HG03442 (cell line): ENCODE results near the gene LEMD2.

ENCODE experiments used
- ATAC-seq: cut with Tn5 transposase; IDR thresholded peaks from one replicate; pipeline ENCODE4 v1.9.1; 2021; ENCODE audit warnings: mild to moderate bottlenecking, moderate library complexity; ENCODE audit not compliant: unreplicated experiment

LEMD2 gene

GRCh38 chr6:33742837-33743236 is 46.1 kb downstream of the LEMD2 start:
- no peak for ATAC-seq

- ATAC-seq: no peak
Measured at GRCh38 chr6:33742092-33742491, 46.8 kb downstream of the LEMD2 start.

GRCh38 chr6:33740794-33741193 is 48.1 kb downstream of the LEMD2 start:
- no peak for ATAC-seq

- ATAC-seq: no peak
Measured at GRCh38 chr6:33740204-33740608, 48.7 kb downstream of the LEMD2 start.

- ATAC-seq: no peak
Measured at GRCh38 chr6:33739571-33739970, 49.4 kb downstream of the LEMD2 start.

GRCh38 chr6:33738879-33739278 is 50.1 kb downstream of the LEMD2 start:
- ATAC-seq: no peak

- no peak for ATAC-seq
Measured at GRCh38 chr6:33738153-33738552, 50.8 kb downstream of the LEMD2 start.

GRCh38 chr6:33737267-33738026 is 51.5 kb downstream of the LEMD2 start:
- no peak for ATAC-seq

- ATAC-seq: no peak
Measured at GRCh38 chr6:33735216-33735615, 53.7 kb downstream of the LEMD2 start.

- ATAC-seq: no peak
Measured at GRCh38 chr6:33733709-33734007, 55.3 kb downstream of the LEMD2 start.

GRCh38 chr6:33732817-33733708 is 55.9 kb downstream of the LEMD2 start:
- no peak for ATAC-seq

GRCh38 chr6:33732385-33732784 is 56.5 kb downstream of the LEMD2 start:
- no peak for ATAC-seq

- ATAC-seq: no peak
Measured at GRCh38 chr6:33731751-33732282, 57.1 kb downstream of the LEMD2 start.

GRCh38 chr6:33731035-33731434 is 57.9 kb downstream of the LEMD2 start:
- no peak for ATAC-seq

GRCh38 chr6:33730611-33731010 is 58.3 kb downstream of the LEMD2 start:
- no peak for ATAC-seq

GRCh38 chr6:33729059-33729458 is 59.9 kb downstream of the LEMD2 start:
- ATAC-seq: no peak

GRCh38 chr6:33728438-33728837 is 60.5 kb downstream of the LEMD2 start:
- ATAC-seq: no peak

- ATAC-seq: no peak
Measured at GRCh38 chr6:33727932-33728331, 61.0 kb downstream of the LEMD2 start.

GRCh38 chr6:33727126-33727525 is 61.8 kb downstream of the LEMD2 start:
- ATAC-seq: no peak

GRCh38 chr6:33726696-33727095 is 62.2 kb downstream of the LEMD2 start:
- no peak for ATAC-seq

- ATAC-seq: no peak
Measured at GRCh38 chr6:33725891-33726673, 62.8 kb downstream of the LEMD2 start.
